ENCODE data around the gene CLSTN2. TPM values are rescaled to one million over a fixed set of nuclear protein-coding genes. Genes with fewer than 3 reads are reported as not detected.

CLSTN2 gene
- total RNA-seq, 1 donor from 2014 or later, result 12.9 TPM

- no peak overlapping the region for H3K4me3 Mint-ChIP-seq
- H3K9me3 Mint-ChIP-seq, result no peaks in the 10 kb centered on the region
- H3K27ac Mint-ChIP-seq, result no peak overlapping the region
- peaks cover 30% of the 10 kb centered on the region for H3K4me1 Mint-ChIP-seq (ENCODE audit: unreplicated experiment)
- TF ChIP-seq CTCF (conservative IDR thresholded peaks at IDR 0.05), result no peak
- no peak for DNase-seq (ENCODE audit: extremely low spot score, unreplicated experiment)
- H3K27me3 Mint-ChIP-seq, result peaks cover 17% of the 10 kb centered on the region
- no peaks in the 10 kb centered on the region for H3K36me3 Mint-ChIP-seq
Observed at GRCh38 chr3:140427786-140428185, 492.8 kb downstream of the CLSTN2 start.

GRCh38 chr3:140428380-140428779, 493.4 kb downstream of the CLSTN2 start:
- peaks cover 17% of the 10 kb centered on the region for H3K27me3 Mint-ChIP-seq
- H3K36me3 Mint-ChIP-seq, result no peaks in the 10 kb centered on the region
- H3K9me3 Mint-ChIP-seq, result no peaks in the 10 kb centered on the region
- DNase-seq (ENCODE audit: extremely low spot score, unreplicated experiment), result no peak
- H3K4me3 Mint-ChIP-seq, result no peak overlapping the region
- H3K4me1 Mint-ChIP-seq (ENCODE audit: unreplicated experiment), result peaks cover 28% of the 10 kb centered on the region
- H3K27ac Mint-ChIP-seq, result no peak overlapping the region
- TF ChIP-seq CTCF (conservative IDR thresholded peaks at IDR 0.05), result no peak

- Mint-ChIP-seq H3K27me3 (peaks cover 17% of the 10 kb centered on the region), H3K27ac (no peak overlapping the region), H3K36me3 (no peaks in the 10 kb centered on the region), H3K4me1 (ENCODE audit: unreplicated experiment) (peaks cover 20% of the 10 kb centered on the region), H3K9me3 (no peaks in the 10 kb centered on the region), H3K4me3 (no peak overlapping the region)
- DNase-seq (ENCODE audit: extremely low spot score, unreplicated experiment), result no peak
- TF ChIP-seq CTCF (conservative IDR thresholded peaks at IDR 0.05), result no peak
Observed at GRCh38 chr3:140429791-140430190, 494.8 kb downstream of the CLSTN2 start.

- Mint-ChIP-seq H3K4me3 (no peak overlapping the region), H3K27ac (no peak overlapping the region), H3K9me3 (no peaks in the 10 kb centered on the region), H3K27me3 (peaks cover 17% of the 10 kb centered on the region), H3K36me3 (no peaks in the 10 kb centered on the region), H3K4me1 (ENCODE audit: unreplicated experiment) (peaks cover 17% of the 10 kb centered on the region)
- no peak for TF ChIP-seq CTCF (conservative IDR thresholded peaks at IDR 0.05)
- DNase-seq (ENCODE audit: extremely low spot score, unreplicated experiment), result no peak
Observed at GRCh38 chr3:140430494-140430893, 495.5 kb downstream of the CLSTN2 start.

- H3K27ac Mint-ChIP-seq, result no peak overlapping the region
- peaks cover 17% of the 10 kb centered on the region for H3K4me1 Mint-ChIP-seq (ENCODE audit: unreplicated experiment)
- no peak overlapping the region for H3K4me3 Mint-ChIP-seq
- no peaks in the 10 kb centered on the region for H3K36me3 Mint-ChIP-seq
- H3K9me3 Mint-ChIP-seq, result no peaks in the 10 kb centered on the region
- peaks cover 22% of the 10 kb centered on the region for H3K27me3 Mint-ChIP-seq
- no peak for TF ChIP-seq CTCF (conservative IDR thresholded peaks at IDR 0.05)
- no peak for DNase-seq (ENCODE audit: extremely low spot score, unreplicated experiment)
Observed at GRCh38 chr3:140432229-140432669, 497.3 kb downstream of the CLSTN2 start.

- H3K27me3 Mint-ChIP-seq, result peaks cover 17% of the 10 kb centered on the region
- H3K4me1 Mint-ChIP-seq (ENCODE audit: unreplicated experiment), result peaks cover 17% of the 10 kb centered on the region
- TF ChIP-seq CTCF (conservative IDR thresholded peaks at IDR 0.05), result no peak
- no peak for DNase-seq (ENCODE audit: extremely low spot score, unreplicated experiment)
- H3K27ac Mint-ChIP-seq, result no peak overlapping the region
- H3K36me3 Mint-ChIP-seq, result no peaks in the 10 kb centered on the region
- H3K9me3 Mint-ChIP-seq, result no peaks in the 10 kb centered on the region
- H3K4me3 Mint-ChIP-seq, result no peak overlapping the region
Observed at GRCh38 chr3:140433431-140433830, 498.4 kb downstream of the CLSTN2 start.
